ENCODE data around the gene PSMD13.
A peak's percentile ranks its signal among the peaks of the same experiment; 100 is the strongest.

The PSMD13 gene

GRCh38 chr11:252666-253065 is 15.9 kb downstream of the PSMD13 start:
- DNase-seq = no peak

DNA sequence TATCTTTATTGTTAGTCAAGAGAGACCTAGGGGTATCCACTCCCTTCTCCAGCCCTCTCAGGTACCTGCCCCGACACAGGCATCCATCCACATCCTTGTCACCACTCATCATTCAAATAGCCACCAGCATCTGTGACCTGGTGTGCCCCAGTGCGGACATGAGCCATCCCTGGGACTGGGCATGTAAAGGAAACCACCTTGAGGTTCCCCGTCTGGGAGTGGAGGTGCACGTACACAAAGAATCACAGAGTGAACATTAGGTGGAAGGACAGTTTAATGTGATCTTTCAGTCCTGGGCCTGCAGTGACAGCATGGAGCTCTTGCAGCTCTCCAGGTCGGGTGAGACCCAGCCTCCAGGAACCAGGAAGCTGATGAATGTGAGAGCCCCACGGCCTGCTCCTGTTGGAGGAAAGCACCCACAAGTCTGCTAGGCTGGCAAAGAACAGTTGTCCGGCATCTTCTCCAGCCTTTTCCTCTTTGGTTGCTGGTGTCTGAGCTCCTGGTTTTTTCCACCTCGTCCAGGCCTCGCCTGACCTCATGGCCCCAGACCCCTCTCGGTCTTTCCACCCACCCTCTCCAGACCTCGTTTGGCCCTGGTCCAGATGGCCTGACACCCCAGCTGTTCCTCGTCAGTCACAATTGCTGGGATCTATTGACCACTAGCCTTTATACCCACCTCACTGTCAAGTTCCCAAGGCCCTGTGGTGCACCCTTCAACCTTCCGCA is 16.5 kb downstream of the PSMD13 start:
- DNase-seq = no peak

GRCh38 chr11:253886-254270 is 17.1 kb downstream of the PSMD13 start:
- DNase-seq = no peak

DNA sequence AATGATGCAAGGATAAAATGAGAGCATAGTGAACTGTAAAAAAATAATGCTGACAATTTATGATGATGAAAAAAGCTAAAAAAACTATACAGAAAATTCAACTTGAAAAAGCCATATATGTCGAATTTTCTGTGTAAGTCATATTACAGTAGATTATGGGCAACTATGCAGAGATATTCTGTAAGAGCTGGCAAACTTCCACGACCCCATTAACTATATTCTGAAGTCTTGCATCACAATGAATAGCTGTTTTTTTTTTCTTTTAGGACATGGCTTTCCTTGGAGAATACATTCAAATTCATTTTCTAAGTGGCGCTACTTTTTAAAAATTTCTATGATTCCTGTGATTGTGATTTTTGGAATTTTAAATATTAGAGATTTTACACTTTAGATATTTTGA is 18.4 kb downstream of the PSMD13 start:
- no peak for DNase-seq

- DNase-seq = no peak
Observed at GRCh38 chr11:255816-256215, 19.0 kb downstream of the PSMD13 start.

DNA sequence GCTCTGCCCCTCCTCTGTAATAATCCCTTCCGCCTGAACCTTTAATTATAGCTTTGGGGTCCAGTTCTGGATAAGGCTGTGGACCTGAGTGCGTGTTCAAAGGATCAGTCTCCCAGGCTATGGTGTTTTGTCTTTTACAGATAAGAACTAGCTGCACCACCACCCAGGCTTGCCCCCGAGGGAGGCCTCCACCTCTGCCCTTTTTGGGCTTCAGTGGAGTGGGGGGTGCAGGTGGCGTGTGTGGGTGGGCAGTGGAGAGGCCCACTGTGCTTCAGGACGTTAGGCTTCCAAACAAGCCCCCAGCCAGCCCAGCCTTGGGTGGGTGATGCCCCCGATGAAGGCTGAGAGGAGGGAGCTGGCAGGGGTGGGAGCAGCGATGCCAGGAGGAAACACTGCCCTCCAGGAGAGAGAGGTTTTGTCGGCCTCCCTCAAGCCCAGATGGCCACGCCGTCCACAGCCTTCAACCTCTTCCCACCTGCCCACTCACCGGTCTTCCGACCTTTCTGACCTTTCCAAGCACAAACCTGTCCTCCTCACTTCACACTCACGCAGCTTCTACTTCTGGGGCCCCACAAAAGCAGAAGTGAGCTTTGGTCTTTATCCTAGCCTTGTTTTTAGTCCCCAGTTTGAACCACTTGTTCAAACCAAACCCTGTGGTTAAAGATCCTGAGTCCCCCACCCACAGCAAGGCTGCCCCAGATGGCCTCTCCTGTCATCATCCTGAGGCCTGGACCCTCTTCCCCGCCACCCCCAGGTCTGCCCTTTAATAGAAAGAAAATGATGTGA is 20.4 kb downstream of the PSMD13 start:
- DNase-seq = no peak

DNA sequence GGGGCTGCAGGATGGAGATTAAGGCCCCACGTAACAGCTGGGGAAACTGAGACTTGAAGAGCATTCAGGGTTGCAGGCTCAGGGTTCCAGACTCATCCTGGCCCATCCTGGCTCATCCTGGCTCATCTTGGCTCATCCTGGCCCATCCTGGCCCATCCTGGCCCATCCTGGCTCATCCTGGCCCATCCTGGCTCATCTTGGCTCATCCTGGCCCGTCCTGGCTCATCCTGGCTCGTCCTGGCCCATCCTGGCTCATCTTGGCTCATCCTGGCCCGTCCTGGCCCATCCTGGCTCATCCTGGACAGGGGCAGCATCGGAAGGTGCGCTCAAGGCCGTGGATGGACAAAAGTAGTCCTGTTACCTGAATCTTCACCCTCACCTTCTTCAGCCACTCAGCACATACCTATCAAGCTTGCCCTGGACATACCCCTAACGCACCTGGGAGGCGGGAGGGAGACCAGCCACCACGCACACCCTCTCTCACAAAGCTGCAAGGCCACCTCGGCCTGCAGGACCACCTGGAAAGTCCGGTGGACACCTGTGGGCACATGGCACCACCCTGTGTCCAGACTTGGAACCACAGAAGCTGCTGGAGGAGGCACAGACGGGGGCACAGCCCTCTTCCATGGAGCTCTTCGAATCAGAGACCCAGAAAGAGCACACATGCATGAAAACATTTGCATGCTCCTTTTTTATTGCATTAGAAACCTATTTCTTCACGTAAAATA is 21.2 kb downstream of the PSMD13 start:
- DNase-seq = no peak

DNA sequence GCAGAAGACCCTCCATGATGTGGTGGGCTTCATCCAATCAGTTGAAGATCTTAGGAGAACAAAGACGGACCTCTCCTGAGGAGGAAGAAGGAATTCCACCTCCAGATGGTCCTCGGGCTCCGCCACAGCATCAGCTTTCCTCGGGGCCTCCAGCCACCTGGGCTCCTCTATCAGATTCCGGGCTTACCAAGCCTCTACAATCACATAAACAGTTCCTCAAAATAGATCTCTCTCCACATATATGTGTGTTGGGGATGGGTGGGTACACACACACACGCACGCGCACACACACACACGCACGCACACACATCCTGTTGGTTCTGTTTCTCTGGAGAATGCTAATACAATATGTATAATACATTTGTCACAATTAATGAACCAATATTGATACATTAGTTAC is 22.6 kb downstream of the PSMD13 start:
- no peak for DNase-seq

DNA sequence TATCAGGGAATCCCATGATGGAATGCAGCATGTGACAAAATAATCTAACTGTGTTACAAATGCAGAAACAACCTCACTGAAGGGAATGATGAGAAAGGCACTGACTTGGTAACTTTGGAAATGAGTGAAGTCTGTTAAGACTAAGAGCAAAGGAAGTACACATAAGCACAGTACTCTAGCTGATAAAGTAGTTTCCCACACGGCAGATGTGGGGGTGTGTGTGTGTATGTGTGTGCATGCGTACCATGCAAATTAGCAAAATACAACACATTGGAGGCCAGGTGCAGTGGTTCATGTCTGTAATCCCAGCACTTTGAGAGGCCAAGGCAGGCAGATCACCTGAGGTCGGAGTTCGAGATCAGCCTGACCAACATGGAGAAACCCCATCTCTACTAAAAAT is 24.8 kb downstream of the PSMD13 start:
- DNase-seq = no peak

DNA sequence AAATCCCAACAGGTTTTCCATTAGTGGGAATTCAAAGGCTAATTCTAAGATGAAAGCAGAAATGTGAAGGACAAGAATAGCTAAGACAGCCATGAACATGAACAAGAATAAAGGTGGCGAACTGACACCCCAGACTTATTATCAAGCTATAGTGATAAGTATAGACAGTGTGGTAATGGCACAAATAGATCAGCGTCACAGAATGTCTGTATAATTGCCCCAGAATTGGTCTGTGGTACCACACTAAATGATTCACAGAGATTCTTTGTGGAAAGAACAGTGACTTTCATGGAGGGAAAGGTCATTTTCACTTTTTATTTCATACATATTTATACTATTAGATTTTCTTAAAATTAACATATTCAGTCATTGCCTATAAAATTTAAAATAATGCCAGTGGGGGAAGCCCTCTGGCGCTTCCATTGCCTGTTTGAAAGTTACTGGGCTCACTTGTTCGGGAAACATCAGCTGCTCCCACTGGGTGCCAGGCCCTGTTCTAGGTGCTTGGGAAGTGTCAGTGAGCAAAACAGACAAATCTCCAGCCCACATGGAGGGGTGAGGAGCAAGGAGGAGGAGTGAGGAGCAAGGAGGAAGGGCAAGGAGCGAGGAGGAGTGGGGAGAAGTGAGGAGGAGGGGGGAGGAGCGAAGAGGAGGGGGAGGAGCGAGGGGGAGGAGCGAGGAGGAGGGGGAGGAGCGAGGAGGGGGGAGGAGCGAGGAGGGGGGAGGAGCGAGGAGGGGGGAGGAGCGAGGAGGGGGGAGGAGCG is 30.1 kb downstream of the PSMD13 start:
- peak; percentile 40 for DNase-seq

GRCh38 chr11:267491-267994 is 30.8 kb downstream of the PSMD13 start:
- DNase-seq = peak; percentile 36

DNA sequence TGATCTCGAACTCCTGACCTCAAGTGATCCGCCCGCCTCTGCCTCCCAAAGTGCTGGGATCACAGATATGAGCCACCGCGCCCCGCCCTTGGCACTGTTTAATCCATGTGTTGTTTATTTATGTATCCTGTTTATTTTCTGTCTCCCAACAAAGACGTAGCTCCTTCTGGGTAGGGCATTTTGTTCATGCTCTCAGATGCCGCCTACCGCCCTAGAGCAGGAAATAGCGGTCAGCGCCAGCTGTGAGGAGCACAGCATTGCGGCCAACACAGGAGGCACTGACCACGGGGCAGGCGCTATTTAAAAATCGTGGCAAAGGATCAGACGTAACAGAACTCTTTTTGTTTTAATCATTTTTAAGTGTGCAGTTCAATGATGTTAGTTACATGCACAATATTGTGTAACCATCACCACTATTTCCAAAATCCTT is 32.0 kb downstream of the PSMD13 start:
- DNase-seq = peak; percentile 56

DNA sequence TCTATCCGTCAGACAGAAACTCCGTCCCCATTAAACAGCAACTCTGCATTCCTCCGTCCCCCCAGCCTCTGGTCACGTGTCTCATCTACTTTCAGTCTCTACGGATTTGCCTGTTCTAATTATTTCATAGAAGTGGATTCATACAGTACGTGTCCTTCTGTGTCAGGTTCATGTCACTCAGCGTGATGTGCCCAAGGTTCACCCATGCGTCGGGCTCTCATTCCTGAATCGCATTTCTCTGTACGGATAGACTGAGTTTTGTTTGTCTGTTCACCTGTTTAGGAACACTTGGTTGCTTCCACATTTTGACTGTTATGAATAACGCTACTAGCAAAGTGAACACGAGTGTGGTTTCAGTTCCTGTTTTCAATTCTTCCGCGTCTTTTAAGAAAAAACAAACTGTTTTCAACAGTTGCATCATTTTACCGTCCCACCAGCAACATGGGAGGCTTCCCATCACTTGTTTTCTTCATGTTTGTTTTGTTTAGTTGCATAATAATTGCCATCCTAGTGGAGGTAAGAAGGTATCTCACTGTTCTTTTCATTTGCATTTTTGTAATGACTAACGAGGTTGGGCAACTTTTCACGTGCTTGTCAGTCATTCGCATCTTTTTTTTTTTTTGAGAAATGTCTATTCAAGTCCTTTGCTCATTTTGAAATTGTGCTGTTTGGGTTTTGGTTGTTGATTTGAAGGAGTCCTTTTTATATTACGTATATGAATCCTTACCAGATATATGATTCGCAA is 32.5 kb downstream of the PSMD13 start:
- DNase-seq = peak; percentile 81

GRCh38 chr11:270451-271318 is 33.9 kb downstream of the PSMD13 start:
- no peak for DNase-seq

DNA sequence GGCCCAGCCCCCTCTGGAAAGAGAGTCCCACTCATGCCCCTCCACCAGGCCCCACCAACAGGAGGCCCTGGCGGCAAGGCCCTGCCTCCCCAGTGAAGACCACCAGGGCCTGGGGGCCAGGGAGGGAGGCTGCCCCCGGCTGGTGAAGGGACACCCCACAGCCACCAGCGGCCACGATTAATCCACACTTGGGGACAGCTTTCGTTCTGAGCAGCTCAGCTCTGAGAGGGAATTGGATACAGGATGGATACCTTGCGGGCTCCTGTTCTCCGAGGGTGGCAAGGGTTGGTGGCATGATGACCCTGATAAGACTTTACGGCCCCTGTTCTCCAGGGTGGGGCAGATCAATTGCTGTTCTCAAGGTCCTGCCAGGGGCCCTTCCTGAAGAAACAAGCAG is 34.5 kb downstream of the PSMD13 start:
- no peak for DNase-seq

DNA sequence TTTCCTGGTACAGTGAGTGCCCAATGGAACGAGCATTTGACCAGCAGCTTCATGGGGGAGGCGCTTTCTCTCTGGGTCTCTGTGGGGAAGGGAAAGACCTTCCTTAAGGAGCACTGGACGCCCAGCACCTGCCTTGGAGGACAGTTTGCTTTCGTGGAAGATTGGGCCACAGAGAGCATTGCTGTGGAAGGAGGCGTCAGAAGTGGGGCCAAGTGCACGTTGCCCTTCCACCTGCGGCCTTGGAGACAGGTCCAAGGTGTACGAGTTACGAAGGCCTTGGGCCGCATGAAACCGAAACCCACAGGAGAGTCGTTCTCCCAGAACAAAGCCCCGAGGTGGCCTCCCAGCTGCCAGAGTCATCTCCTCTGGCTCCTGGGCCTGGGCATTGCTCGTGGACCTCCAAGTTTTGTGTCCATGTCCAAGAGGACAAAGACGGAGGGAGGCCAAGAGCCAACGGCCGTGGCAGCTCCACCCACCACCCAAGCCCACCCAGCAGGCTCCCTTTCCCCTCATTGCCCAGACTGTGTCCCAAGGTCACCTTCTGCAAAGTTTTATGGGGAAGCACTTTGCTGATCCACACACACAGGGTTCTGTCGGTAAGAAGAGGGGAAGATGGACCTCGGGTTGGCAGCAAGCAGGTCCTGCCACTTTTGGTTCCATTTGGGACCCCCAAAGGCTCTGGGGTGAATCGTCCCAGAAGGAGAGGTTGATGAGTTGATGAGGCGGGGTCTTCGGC is 35.6 kb downstream of the PSMD13 start:
- DNase-seq = no peak

- no peak for DNase-seq
Observed at GRCh38 chr11:272931-273198, 36.1 kb downstream of the PSMD13 start.

DNA sequence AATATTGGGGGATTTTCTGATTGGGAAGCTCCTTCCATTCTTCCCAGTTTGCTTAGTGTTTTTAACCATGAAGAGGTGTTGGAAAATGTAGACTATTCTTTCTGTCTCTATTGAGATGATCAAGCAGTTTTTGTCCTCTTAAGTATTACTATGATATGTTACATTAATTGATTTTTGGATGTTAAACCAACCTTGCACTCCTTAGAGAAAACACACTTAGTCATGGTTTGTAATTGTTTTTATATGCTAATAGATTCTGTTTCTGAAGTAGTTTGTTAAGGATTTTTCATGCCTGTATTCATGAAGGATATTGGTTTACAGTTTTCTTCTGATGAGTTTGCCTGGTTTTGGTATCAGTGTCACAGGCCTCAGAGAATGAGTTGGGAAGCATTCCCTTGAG is 39.4 kb downstream of the PSMD13 start:
- no peak for DNase-seq

- no peak for DNase-seq
Observed at GRCh38 chr11:278001-278951, 41.5 kb downstream of the PSMD13 start, which contains the start of gene NLRP6. Gene NLRP6 (plus strand): TSS chr11:278407. CDS start chr11:278570, 163 bp downstream.
